Skeletal muscle tissue (tissue), 4 donors: ENCODE data around the gene CCDC83. TPM values are rescaled to one million over a fixed set of nuclear protein-coding genes. Genes with fewer than 3 reads are reported as not detected.
"Not testable (repeated sequence)": the region's sequence is repeated elsewhere in the genome, so short reads cannot be mapped to it uniquely, and the experiment has no call there.

Experiments used
- H3K27ac ChIP-seq: one replicate; pipeline ENCODE4 v1.7.0; 2013; ENCODE audit warnings: mild to moderate bottlenecking, low read depth, low read length, inconsistent platforms
- H3K27me3 ChIP-seq, 3 donors: one replicate each; pipeline ENCODE4 v1.7.0; 2013; ENCODE audit warnings: low read length in 3 of 3; ENCODE audit not compliant: control insufficient read depth in 3 of 3, insufficient read depth in 3 of 3
- H3K36me3 ChIP-seq, 3 donors: one replicate each; pipeline ENCODE4 v1.7.0; 2013; ENCODE audit warnings: low read length in 3 of 3; ENCODE audit not compliant: control insufficient read depth in 3 of 3, insufficient read depth in 3 of 3
- H3K4me1 ChIP-seq, 3 donors: one replicate each; pipeline ENCODE4 v1.7.0; 2013; ENCODE audit warnings: low read length in 3 of 3, mild to moderate bottlenecking in 3 of 3; ENCODE audit not compliant: control insufficient read depth in 3 of 3, insufficient read depth in 3 of 3
- H3K4me3 ChIP-seq, 3 donors: one replicate each; pipeline ENCODE4 v1.7.0; 2013; ENCODE audit warnings: low read length in 3 of 3
- H3K9ac ChIP-seq, 3 donors: one replicate each; pipeline ENCODE4 v1.7.0; 2013; ENCODE audit warnings: low read length in 3 of 3, mild to moderate bottlenecking in 3 of 3, moderate library complexity in 2 of 3, low read depth in 1 of 3
- H3K9me3 ChIP-seq, 3 donors: one replicate each; pipeline ENCODE4 v1.7.0; 2013; ENCODE audit warnings: low read length in 3 of 3; ENCODE audit not compliant: control insufficient read depth in 3 of 3
- total RNA-seq: library from RNA; depleted of rRNA; stranded (reverse); fragments of >200 nt; gene quantifications from one replicate; pipeline ENCODE4 v1.2.3, GENCODE V29; 2014
- donor health status: Osteomylitis.

The CCDC83 gene
- total RNA-seq, 1 donor from 2014 or later: not detected

DNA sequence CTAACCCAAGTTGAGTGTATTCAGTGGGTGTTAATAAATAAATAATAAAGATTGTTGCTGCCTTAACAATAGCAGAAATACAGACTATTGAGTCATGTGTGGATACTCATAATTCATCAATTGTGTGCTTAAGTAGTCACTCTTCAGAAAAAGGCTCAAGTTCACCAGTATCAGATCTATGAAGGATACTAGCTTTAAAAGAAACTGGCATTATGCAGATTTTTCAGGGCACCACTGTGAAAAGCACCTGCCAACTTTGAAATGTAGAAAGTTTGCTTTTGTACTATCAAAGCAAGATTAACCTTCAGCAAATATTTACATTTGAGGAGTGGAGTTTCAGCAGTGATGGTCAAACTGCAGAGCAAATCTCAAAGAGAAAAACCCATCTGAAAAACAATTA, 24.1 kb upstream of the CCDC83 start:
- H3K4me1 ChIP-seq: no peaks in the 10 kb centered on the region
- H3K36me3 ChIP-seq: no peaks in the 10 kb centered on the region
- H3K27me3 ChIP-seq: no peaks in the 10 kb centered on the region
- H3K27ac ChIP-seq: no peak overlapping the region
- peaks cover 0 to 2% (median 0%) of the 10 kb centered on the region in 3 donors for H3K9me3 ChIP-seq
- no peak overlapping the region for H3K4me3 ChIP-seq
- no peak overlapping the region for H3K9ac ChIP-seq

DNA sequence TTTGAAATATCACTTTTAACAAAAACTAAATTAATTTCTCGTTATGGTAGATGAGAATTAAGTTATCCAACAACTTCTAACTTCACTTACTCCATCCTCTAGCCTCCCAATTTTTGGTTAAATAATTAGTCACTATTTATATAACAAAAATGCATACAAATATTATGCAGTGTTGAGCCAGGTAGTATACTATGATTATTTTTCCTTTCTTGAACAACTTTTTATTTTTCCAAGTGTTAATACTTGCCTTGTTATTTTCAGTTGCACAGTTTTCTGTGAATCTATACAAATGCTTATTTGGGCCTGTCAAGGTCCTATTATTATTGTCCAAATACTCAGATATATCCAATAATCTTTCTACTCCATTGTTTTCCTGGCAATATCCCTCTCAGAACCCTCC, 19.9 kb upstream of the CCDC83 start:
- Histone ChIP-seq H3K9me3 (peaks cover 0 to 2% (median 0%) of the 10 kb centered on the region in 3 donors), H3K27ac (no peak overlapping the region), H3K4me1 (no peaks in the 10 kb centered on the region), H3K27me3 (no peaks in the 10 kb centered on the region), H3K4me3 (no peak overlapping the region), H3K36me3 (no peaks in the 10 kb centered on the region), H3K9ac (no peak overlapping the region)

DNA sequence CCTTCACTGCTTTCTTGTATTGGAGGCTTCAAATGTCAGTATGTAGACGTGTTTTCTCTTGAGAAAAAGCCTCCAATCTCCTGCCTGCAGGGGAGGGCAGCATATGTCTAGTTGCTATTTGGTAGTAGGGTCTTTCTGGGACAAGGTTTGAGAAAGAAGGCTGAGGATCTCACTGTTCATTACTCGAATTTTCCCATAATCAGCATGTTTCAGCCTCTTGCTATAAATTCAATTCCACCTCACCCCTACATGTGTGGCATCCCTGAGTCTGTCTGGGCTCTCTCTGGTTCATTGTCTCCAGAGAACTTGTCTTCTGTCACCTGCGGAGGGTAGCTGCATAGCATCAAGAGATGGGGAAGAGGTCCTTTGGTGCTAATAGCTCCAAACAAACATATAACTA, 19.5 kb upstream of the CCDC83 start:
- Histone ChIP-seq H3K4me3 (no peak overlapping the region), H3K27me3 (no peaks in the 10 kb centered on the region), H3K27ac (no peak overlapping the region), H3K9me3 (peaks cover 0 to 2% (median 0%) of the 10 kb centered on the region in 3 donors), H3K36me3 (no peaks in the 10 kb centered on the region), H3K4me1 (no peaks in the 10 kb centered on the region), H3K9ac (no peak overlapping the region)

DNA sequence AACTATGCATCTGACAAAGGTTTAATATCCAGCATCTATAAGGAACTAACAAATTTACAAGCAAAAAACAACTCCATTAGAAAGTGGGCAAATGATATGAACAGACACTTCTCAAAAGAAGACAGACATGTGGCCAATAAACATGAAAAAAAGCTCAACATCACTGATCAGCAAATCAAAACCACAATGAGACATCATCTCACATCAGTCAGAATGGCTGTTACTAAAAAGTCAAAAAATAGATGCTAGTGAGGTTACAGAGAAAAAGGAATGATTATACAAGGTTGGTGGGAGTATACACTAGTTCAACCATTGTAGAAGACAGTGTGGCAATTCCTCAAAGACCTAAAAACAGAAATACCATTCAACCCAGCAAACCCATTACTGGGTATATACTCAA, 14.3 kb upstream of the CCDC83 start:
- not testable (repeated sequence) for H3K4me1 ChIP-seq, H3K27ac ChIP-seq, H3K27me3 ChIP-seq, H3K4me3 ChIP-seq, H3K9me3 ChIP-seq, H3K9ac ChIP-seq, H3K36me3 ChIP-seq

DNA sequence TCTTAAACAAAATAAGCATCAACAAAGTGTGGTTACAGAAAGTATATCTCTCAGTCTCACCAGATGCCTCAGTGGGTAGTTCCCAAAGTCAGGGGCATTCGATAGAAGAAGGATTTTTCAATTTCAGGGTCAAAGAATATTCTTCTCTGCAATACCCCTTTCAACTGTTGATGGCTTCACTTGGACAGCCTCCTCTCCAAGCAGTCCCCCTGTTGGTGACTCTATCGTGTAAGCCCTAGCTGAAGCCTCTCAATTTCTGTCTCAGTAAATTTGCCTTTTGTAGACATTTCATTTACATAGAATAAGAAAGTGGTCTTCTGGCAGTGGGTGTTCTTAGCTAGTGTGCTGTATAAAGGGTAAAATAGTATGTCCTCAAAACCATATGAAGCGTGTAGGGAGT, 11.3 kb upstream of the CCDC83 start:
- Histone ChIP-seq H3K9ac (no peak overlapping the region), H3K4me1 (no peaks in the 10 kb centered on the region), H3K36me3 (no peaks in the 10 kb centered on the region), H3K4me3 (no peak overlapping the region), H3K27ac (no peak overlapping the region), H3K27me3 (no peaks in the 10 kb centered on the region), H3K9me3 (no peaks in the 10 kb centered on the region)

DNA sequence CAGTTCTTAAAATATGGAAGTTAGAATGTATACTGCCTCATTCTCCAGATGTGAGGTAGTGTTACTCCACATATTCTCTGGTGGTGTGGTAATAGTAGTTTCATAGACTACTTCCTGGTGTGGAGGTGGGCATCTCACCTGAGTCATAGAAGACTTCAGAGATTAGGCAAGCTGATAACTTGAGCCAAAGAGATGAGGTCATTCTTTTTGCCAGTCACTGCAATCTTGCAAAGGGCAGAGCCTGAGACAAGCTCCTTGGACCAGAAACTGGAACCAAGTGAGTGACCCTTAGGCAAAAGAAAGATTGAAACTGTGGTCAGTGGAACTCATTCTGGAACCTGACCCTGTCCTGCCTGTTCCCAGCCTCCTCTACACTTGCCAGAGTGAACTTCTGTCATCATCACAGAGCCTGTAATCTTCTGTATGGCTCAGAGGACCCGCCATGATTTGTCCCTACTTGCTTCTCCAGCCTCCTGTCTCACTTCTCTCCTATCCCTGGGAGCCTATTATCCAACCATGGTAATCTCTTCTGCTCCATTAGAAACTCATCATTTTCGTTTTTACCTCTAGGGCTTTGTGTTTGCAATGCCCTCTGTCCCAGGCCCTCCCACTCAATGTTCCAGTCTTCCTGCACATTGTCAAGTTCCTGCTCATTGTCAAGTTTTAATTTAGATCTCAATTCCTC, 10.6 kb upstream of the CCDC83 start:
- H3K4me3 ChIP-seq: no peak overlapping the region
- H3K9ac ChIP-seq: no peak overlapping the region
- no peaks in the 10 kb centered on the region for H3K9me3 ChIP-seq
- H3K27me3 ChIP-seq: no peaks in the 10 kb centered on the region
- no peaks in the 10 kb centered on the region for H3K36me3 ChIP-seq
- H3K27ac ChIP-seq: no peak overlapping the region
- H3K4me1 ChIP-seq: no peaks in the 10 kb centered on the region

DNA sequence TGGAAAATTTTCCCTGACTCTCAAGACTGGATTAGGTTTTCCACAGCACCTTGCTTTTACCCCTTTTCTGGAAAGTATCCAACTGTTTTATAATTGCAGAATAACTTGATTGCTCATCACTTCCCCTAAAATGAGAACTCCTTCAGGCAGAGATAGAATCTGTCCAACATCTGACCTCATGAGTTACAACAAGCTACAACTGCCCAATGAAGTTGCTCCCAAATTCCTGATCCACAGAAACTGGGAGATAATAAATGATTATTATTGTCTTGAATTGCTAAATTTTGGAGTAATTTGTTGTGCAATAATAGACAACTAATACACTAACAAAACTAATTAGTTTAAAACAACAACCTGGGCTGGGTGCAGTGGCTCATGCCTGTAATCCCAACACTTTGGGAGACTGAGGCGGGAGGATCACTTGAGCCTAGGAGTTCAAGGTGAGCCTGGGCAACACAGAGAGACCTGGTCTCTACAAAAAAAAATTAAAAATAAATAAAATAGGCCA, 10.0 kb upstream of the CCDC83 start:
- Histone ChIP-seq H3K27me3 (no peaks in the 10 kb centered on the region), H3K4me1 (no peaks in the 10 kb centered on the region), H3K9me3 (no peaks in the 10 kb centered on the region), H3K9ac (no peak overlapping the region), H3K4me3 (no peak overlapping the region), H3K36me3 (no peaks in the 10 kb centered on the region), H3K27ac (no peak overlapping the region)

DNA sequence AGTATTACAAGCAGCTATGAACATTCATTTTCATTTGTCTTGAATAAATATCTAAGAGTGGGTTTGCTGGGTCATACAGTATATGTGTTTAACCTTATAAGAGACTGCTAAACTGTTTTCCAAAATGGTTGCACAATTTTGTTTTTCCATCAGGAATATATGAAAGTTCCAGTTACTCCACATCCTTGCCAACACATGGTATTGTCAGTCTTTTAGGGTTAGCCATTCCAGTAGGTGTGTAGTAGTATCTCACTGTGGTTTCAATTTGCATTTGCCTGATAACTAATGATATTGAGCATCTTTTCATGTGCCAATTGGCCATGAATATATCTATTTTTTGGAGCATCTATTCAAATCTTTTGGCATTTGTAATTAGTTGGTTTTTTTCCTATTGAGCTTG, 7.7 kb upstream of the CCDC83 start:
- Histone ChIP-seq H3K27me3 (no peaks in the 10 kb centered on the region), H3K36me3 (no peaks in the 10 kb centered on the region)

DNA sequence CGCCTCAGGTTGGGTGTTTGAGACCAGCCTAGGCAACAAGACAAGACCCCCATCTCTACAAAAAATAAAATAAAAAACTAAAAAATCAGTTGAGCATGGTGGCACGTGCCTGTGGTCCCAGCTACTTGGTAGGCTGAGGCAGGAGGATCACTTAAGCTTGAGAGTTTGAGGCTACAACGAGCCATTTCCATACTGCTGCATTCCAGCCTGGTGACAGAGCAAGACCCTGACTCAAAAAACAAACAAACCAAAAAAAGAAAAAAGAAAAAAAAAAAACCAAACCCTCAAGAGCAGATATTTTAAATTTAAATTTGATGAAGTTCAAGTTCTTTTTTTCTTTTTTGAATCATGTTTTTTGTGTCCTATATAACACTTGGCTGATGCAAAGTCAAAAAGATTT, 7.2 kb upstream of the CCDC83 start:
- no peaks in the 10 kb centered on the region for H3K27me3 ChIP-seq
- H3K36me3 ChIP-seq: no peaks in the 10 kb centered on the region
- H3K4me3 ChIP-seq: no peak overlapping the region
- H3K9ac ChIP-seq: no peak overlapping the region
- H3K9me3 ChIP-seq: no peaks in the 10 kb centered on the region
- no peaks in the 10 kb centered on the region for H3K4me1 ChIP-seq
- H3K27ac ChIP-seq: no peak overlapping the region

More for the DNA sequence above, 7.7 kb upstream of the CCDC83 start:
- no peak overlapping the region for H3K27ac ChIP-seq
- no peak overlapping the region for H3K9ac ChIP-seq
- H3K4me3 ChIP-seq: no peak overlapping the region
- no peaks in the 10 kb centered on the region for H3K9me3 ChIP-seq
- no peaks in the 10 kb centered on the region for H3K4me1 ChIP-seq

DNA sequence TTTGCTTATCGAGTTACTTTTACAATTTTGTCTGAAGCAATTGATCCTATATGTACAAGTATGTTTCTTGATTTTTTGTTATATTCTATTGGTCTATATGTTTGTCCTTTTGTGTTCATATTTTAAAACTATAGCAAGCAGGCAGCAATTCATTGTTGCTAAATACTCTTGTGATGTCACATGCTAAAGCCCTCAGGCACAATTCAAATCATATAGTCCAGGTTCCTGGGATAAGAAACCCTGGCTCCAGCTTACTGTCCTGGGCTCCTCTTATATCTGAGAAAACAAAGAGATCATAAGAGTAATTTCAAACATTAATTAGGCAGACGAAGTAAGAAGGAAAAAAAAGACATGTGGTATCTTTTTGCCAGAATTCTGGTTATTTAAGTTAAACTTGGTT, 6.6 kb upstream of the CCDC83 start:
- H3K36me3 ChIP-seq: no peaks in the 10 kb centered on the region
- no peak overlapping the region for H3K9ac ChIP-seq
- no peak overlapping the region for H3K27ac ChIP-seq
- no peaks in the 10 kb centered on the region for H3K9me3 ChIP-seq
- no peak overlapping the region for H3K4me3 ChIP-seq
- no peaks in the 10 kb centered on the region for H3K27me3 ChIP-seq
- H3K4me1 ChIP-seq: no peaks in the 10 kb centered on the region
